Measurements from ENCODE around the gene TPRG1. TPM values are rescaled to one million over a fixed set of nuclear protein-coding genes. Genes with fewer than 3 reads are reported as not detected.
"Not testable (repeated sequence)": the region's sequence is repeated elsewhere in the genome, so short reads cannot be mapped to it uniquely, and the experiment has no call there.

TPRG1 gene
- total RNA-seq, 1 donor from 2014 or later = 11.6 TPM

GRCh38 chr3:189322339-189322738 lies 150.6 kb downstream of the TPRG1 start:
- Mint-ChIP-seq H3K4me3 (no peak overlapping the region), H3K27me3 (peaks cover 31% of the 10 kb centered on the region), H3K36me3 (no peaks in the 10 kb centered on the region), H3K9me3 (peaks cover 10% of the 10 kb centered on the region), H3K27ac (no peak overlapping the region), H3K4me1 (ENCODE audit: unreplicated experiment) (peaks cover 8% of the 10 kb centered on the region)
- no peak for TF ChIP-seq CTCF (conservative IDR thresholded peaks at IDR 0.05)
- no peak for DNase-seq (ENCODE audit: extremely low spot score, unreplicated experiment)

DNA sequence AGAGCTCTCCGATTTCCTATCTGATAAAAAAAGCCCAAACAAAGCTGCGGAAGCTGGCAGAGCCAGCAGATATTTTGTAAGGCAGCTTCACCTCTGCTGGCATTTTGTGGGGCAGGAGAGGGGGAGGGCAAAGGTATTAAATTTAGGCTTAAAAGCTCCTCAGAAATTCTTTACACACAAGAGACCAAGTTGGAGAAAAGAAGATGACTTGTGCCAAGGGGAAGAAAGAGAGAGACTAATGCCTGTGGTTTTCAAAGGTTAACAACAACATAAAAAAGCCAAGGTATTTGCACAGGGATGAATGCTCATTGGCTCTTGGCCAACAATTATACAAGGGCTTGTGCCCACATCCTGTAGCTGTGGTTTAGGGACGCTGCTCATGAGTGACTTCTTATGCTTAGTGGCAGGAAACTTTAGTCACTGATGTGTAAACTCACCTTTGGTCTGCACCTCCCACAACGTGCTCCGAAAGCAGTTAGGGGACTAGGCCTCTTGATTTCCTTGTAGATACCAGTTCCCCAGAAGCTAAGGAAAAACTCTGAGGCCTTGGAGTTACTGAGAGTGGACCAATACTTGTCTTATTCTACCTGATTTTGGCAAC lies 152.9 kb downstream of the TPRG1 start:
- no peak for TF ChIP-seq CTCF (conservative IDR thresholded peaks at IDR 0.05)
- Mint-ChIP-seq H3K27ac (no peak overlapping the region), H3K27me3 (peaks cover 15% of the 10 kb centered on the region), H3K36me3 (no peaks in the 10 kb centered on the region), H3K4me1 (ENCODE audit: unreplicated experiment) (peaks cover 8% of the 10 kb centered on the region), H3K9me3 (peaks cover 10% of the 10 kb centered on the region), H3K4me3 (no peak overlapping the region)
- DNase-seq (ENCODE audit: extremely low spot score, unreplicated experiment) = no peak

DNA sequence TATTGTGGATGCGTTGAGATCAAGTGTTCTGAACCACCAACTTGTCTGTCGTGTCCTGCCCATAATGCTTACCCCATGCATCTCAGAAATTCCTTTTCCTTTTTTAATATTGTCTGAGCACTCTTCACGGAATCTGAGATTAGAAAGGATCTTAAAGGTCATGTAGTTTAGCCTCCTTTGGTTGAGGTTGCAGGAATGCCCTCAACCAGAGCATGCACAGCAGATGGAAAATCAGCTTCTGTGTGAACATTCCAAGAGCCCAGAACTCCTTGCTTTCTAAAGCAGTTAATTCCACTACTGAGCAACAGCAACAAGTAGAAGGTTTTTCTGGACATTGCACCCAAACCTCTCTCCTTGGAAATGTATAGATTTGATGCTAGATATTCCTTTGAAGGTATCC lies 153.7 kb downstream of the TPRG1 start:
- no peak for TF ChIP-seq CTCF (conservative IDR thresholded peaks at IDR 0.05)
- H3K4me1 Mint-ChIP-seq (ENCODE audit: unreplicated experiment) = peaks cover 8% of the 10 kb centered on the region
- H3K36me3 Mint-ChIP-seq = no peaks in the 10 kb centered on the region
- H3K27ac Mint-ChIP-seq = no peak overlapping the region
- no peak for DNase-seq (ENCODE audit: extremely low spot score, unreplicated experiment)
- H3K9me3 Mint-ChIP-seq = peaks cover 10% of the 10 kb centered on the region
- no peak overlapping the region for H3K4me3 Mint-ChIP-seq
- peaks cover 14% of the 10 kb centered on the region for H3K27me3 Mint-ChIP-seq

- not testable (repeated sequence) for H3K27me3 Mint-ChIP-seq; H3K9me3 Mint-ChIP-seq; H3K4me1 Mint-ChIP-seq (ENCODE audit: unreplicated experiment); H3K4me3 Mint-ChIP-seq; H3K27ac Mint-ChIP-seq; DNase-seq (ENCODE audit: extremely low spot score, unreplicated experiment); H3K36me3 Mint-ChIP-seq
Measured at GRCh38 chr3:189329630-189330029, 157.9 kb downstream of the TPRG1 start.

GRCh38 chr3:189330066-189330465 lies 158.3 kb downstream of the TPRG1 start:
- H3K9me3 Mint-ChIP-seq = no peaks in the 10 kb centered on the region
- no peak for TF ChIP-seq CTCF (conservative IDR thresholded peaks at IDR 0.05)
- H3K27ac Mint-ChIP-seq = no peak overlapping the region
- H3K36me3 Mint-ChIP-seq = no peaks in the 10 kb centered on the region
- no peak overlapping the region for H3K4me3 Mint-ChIP-seq
- H3K27me3 Mint-ChIP-seq = no peaks in the 10 kb centered on the region
- DNase-seq (ENCODE audit: extremely low spot score, unreplicated experiment) = no peak
- H3K4me1 Mint-ChIP-seq (ENCODE audit: unreplicated experiment) = peaks cover 5% of the 10 kb centered on the region

DNA sequence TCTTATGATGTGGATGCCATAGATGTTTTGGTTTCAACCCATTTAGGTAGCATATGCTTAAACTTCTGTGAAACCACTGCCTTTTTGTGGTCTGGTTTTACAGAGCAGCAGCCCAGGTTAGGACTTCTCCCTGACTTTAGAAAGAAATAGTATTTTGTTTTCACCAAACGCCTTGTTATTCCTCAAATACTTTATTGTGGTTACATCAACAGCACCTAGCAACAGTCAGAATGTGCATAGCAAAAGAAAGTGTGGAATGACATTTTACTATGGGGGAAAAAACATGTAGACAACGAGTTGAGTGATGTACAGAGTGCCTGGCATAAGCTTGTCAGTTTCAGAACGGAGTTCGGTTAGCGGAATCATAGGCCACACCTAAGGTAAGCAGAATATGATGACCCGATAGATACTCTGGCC lies 159.2 kb downstream of the TPRG1 start:
- Mint-ChIP-seq H3K4me1 (ENCODE audit: unreplicated experiment) (no peaks in the 10 kb centered on the region), H3K27ac (no peak overlapping the region), H3K27me3 (no peaks in the 10 kb centered on the region), H3K36me3 (no peaks in the 10 kb centered on the region), H3K4me3 (no peak overlapping the region), H3K9me3 (no peaks in the 10 kb centered on the region)
- DNase-seq (ENCODE audit: extremely low spot score, unreplicated experiment) = no peak
- no peak for TF ChIP-seq CTCF (conservative IDR thresholded peaks at IDR 0.05)
